GM19099 (cell line): ENCODE data around the gene TTC3.

ENCODE experiments used
- POLR2A ChIP-seq: IDR thresholded peaks from 3 replicates; pipeline ENCODE4 v1.6.1; 2011; ENCODE audit warnings: low read depth; ENCODE audit not compliant: insufficient read length; ENCODE audit errors: extremely low read depth

The TTC3 gene

GRCh38 chr21:37117204-37117603 lies 44.1 kb downstream of the TTC3 start:
- TF ChIP-seq POLR2A: no peak

DNA sequence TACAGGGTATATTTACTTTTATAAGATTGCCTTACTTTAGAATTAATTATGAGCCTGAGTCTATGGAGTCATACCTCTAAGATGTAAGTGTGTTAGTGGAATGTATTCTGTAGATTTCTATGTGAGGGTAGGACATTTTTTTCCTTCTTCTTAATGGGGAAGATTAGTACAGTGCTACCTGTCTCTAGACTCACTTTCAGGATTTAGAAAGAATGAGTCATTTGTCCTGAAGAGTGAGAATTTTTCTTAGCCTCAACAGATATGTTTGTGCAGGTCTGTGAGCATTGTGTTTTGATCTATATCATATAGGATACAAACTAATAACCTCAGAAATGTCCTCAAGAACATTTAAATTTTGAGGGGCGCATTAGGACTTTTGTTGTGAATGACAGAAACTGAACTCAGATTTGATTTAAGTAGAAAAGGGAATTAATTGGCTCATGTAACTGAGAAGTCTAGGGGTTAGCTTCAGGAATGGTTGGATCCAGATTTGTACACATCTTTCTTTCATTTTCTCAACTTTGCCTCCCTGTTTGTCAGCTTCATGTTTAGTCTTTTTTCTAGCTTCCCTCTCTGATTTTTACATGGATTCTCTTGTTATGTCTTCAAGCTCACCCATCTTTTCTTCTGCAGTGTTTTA lies 45.3 kb downstream of the TTC3 start:
- no peak for TF ChIP-seq POLR2A

DNA sequence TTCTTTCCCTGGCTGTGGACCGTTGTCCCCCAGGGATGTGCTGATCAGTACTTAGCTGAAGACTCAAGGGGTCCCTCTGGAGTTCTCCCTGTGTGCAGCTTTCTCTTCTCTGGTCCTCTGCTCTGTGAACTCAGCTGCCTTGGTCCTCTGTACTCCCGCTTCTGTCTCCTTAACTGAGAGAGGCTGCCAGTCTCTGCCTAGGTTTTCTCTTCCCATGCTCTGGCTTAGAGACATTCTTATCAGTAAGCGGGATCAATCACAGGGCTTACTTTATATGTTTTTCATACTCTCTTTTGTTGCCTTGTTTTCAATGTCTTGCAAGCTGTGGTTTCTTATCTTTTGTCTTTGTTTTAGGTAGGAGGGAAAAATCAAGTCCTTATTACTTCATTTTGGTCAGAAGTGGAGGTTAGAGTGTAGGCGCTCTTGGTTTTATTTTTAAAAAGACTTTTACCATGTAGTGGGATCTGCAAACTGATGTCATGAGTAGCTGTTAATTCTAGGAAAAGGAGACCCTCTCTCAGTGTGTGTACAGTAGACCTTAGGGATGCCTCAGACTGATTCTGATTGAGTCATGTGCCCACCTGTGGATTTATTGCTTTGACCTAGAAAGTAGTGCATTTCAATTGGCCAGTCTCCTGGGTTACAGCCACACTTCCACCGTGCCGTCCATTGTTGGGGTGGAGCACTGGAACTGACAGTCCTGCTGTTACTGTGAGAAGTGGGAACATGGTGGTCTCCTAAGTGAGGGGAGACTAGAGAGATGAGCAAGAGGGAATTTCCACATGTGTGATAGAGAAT lies 46.6 kb downstream of the TTC3 start:
- TF ChIP-seq POLR2A: no peak

DNA sequence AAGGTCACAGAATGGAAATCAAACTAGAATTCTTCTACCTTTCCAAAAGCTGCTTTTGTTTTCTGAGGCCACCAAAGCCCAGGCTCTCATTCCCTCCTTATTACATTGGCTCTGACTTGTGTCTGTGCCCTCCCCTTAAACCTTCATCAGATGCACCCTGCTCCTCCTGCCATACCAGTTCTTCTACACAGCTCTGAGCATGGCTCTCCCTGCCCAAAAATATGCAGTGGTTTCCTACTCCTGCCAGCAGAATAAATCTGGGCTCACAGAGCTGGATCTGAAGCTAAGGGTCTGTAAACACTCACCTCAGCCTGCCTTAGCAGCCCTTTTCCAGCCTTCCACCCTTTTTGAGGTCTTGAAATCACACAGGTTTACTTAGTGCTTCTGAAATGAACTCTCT lies 55.0 kb downstream of the TTC3 start:
- TF ChIP-seq POLR2A: no peak

- no peak for TF ChIP-seq POLR2A
Measured at GRCh38 chr21:37130971-37131370, 57.9 kb downstream of the TTC3 start.

DNA sequence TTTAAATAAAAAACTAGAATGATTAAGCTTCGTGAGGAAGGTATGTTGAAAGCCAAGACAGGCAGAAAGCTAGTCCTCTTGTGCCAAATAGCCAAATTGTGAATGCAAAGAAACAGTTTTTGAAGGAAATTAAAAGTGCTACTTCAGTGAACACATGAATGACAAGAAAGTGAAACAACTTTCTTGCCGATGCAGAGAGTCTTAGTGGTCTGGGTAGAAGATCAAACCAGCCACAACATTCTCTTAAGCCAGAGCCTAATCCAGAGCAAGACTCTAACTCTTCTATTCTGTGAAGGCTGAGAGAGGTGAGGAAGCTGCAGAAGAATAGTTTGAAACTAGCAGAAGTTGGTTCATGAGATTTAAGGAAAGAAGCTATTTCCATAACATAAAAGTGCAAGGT lies 63.2 kb downstream of the TTC3 start:
- no peak for TF ChIP-seq POLR2A

DNA sequence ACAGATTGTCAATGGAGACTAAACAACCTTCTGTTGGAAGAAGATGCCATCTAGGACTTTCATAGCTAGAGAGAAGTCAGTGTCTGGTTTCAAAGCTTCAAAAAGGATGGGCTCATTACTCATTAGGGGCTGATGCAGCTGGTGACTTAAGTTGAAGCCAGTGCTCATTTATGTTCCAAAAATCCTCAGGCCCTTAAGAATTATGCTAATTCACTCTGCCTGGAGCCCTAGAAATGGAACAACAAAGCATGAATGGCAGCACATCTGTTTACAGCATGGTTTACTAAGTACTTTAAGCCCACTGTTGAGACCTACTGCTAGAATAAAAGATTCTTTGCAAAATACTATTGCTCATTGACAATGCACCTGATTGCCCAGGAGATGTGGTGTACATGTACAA lies 63.7 kb downstream of the TTC3 start:
- TF ChIP-seq POLR2A: no peak

DNA sequence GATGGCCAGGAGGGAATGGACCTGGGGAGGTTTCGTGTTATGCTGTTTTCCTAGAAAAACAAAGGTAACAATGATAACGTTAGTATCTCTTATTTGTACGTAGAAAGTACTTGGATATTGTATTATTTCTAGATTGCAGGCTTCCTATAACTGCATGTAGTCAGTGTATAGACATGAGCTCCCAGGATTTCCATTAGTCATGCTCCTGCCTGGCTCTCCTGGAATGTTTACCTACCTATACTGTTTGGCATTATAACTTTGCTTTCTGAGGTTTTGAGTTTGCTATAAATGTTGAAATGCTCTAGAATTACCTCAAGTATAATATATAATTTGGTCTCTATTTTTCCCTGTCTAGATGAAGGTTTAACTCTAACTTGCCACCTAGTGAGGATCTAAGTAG lies 66.1 kb downstream of the TTC3 start:
- TF ChIP-seq POLR2A: no peak

DNA sequence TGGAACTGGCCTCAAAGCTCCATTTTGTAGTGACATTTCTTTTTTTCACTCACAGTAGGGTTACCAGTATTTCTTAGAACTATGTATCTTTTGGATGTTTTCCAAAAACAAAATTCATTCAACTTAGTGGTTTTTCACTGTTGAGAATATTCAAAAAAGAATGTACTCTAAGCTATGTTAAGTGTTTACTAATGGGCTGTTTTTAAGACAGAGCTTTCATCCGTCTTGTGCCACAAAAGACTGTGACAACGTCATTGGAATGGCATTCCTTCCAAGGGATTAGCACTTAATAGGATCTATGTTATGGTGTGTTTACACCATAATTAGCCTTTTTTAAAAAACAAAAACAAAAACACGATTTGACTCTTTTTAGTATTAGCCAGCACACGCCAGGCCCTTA lies 66.8 kb downstream of the TTC3 start:
- TF ChIP-seq POLR2A: no peak

DNA sequence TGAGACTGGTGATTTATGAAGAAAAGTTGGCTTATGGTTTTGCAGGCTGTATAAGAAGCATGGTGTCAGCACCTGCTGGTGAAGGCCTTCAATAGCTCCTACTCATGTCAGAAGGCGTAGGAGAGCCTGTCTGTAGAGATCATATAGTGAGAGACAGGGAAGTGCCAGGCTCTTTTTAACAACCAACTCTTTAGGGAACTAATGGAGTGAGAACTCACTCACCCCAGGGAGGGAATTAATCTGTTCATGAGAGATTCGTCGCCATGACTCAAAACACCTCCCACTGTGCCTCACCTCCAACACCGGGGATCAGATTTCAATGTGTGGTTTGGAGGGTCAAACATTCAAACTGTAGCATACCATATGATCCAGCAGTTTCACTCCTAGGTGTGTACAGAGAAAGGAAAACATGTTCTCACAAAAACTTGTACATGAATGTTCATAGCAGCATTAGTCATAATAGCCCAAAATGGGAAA lies 72.6 kb downstream of the TTC3 start:
- no peak for TF ChIP-seq POLR2A

DNA sequence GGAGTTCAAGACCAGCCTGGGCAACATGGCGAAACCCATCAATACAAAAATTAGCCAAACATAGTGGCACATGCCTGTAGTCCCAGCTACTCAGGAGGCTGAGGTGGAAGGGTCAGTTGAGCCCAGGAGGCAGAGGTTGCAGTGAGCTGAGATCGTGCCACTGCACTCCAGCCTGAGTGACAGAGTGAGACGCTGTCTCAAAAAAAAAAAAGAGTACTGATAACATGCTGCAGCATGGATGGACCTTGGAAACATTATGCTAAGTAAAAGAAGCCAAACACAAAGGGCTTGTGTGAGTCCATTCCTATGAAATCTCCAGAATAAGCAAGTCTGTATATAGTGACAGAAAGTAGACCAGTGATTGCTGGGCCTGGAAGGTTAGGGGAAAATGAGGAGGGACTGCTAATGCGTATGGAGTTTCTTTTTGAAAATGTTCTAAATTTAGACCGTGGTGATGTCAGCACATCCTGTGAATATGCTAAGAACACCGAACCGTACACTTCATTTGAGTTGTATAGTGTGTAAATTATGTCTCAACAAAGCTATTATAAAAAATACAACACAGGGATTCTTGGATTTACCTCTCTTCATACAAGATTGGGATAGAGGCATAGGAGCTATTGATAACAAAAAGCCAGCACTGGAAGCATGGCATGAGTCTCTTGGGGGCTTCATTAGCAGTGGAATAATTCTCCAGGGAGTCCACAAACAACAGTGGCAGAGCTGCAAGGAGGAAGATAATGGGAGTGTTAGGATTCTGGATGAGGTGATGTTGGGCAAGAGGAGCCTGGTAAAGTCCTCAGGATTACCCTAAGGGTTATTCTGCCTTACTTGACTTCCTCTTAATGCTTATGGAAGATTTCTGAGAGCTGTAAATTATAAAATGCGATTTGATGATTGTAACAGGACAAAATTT lies 73.5 kb downstream of the TTC3 start:
- no peak for TF ChIP-seq POLR2A

DNA sequence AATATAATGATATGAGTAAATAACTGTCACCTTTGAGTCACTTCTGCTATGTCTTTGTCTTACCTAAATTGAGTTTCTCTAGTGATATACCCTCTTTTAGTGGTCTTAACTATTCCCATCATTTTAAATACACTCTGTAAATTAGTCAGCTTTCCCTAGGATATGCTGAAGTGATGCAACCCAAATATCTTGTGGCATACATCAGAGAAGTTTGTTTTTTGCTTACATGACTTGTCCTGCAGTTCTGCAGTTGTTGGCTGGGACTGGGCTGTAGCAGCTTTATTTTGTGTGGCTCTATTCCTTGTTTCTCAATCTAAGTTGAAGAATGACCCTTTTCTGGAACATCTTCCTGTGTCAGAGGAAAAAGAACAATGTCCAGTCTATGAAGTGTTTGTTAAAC lies 76.4 kb downstream of the TTC3 start:
- no peak for TF ChIP-seq POLR2A

DNA sequence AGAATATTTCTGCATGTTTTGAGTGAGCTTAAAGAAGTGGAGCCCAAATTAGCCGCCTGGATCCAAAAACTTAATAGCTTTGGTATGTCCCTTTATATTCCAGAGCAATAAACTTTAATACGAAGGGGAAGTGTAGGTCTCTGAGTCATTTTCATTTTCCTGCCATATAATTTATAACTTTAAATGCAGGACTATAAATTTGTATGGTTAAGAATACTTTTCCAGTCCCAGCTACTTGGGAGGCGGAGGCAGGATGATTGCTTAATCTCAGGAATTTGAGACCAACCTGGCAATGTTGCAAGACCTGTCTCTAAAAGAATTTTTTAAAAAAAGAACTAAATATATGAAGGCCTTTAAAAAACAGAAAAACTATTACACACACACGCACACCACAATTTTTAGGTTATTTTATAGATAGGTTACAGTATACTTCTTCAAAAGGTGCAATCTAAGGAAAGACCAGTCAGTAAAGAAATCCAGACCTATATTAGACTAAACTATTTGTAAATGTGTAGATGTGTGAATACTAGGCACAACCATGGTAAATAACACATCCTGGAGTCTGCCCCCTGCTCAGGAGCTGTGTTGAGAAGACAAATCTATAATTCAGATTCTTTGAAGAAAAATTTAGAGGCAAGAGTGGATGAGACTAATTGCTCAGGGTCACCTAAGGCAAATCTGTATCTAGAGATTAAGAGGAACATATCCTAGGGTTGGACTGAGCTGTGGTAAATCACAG lies 80.3 kb downstream of the TTC3 start:
- no peak for TF ChIP-seq POLR2A

- no peak for TF ChIP-seq POLR2A
Measured at GRCh38 chr21:37153935-37154350, 80.9 kb downstream of the TTC3 start.

GRCh38 chr21:37155186-37155585 lies 82.1 kb downstream of the TTC3 start:
- no peak for TF ChIP-seq POLR2A
